HCT116 (cell line): ENCODE results near the gene HIPK2.

Experiments used
- ELF1 ChIP-seq: IDR thresholded peaks from 2 replicates; pipeline ENCODE4 v1.6.1; 2012; ENCODE audit warnings: low read depth, borderline replicate concordance
- EZH2 ChIP-seq: fragments of 200-600 bp; sonication (generic); IDR thresholded peaks from 2 replicates; pipeline ENCODE4 v1.6.1; 2017; ENCODE audit warnings: antibody characterized with exemption, mixed run types
- POLR2AphosphoS5 ChIP-seq: IDR thresholded peaks from 2 replicates; pipeline ENCODE4 v1.6.1; 2011; ENCODE audit warnings: mild to moderate bottlenecking, low read depth, low read length, moderate library complexity
- TF ChIP-seq, protein P1 (sequence below), 3 experiments: fragments of 200-600 bp in 1 of 3; sonication (generic) in 1 of 3; IDR thresholded peaks in 2 of 3; conservative IDR thresholded peaks in 1 of 3; 2 replicates each; pipeline ENCODE4 v1.5.1; 2012 to 2017; ENCODE audit warnings: low read depth in 2 of 3, low read length in 2 of 3, antibody characterized with exemption in 1 of 3, borderline replicate concordance in 1 of 3, control low read depth in 1 of 3, mild to moderate bottlenecking in 1 of 3, mixed read lengths in 1 of 3, mixed run types in 1 of 3, moderate library complexity in 1 of 3; ENCODE audit not compliant: insufficient read depth in 1 of 3
- TF ChIP-seq, protein P2 (sequence below): IDR thresholded peaks from 2 replicates; pipeline ENCODE4 v1.6.1; 2012

- TF ChIP-seq, protein P1, sequence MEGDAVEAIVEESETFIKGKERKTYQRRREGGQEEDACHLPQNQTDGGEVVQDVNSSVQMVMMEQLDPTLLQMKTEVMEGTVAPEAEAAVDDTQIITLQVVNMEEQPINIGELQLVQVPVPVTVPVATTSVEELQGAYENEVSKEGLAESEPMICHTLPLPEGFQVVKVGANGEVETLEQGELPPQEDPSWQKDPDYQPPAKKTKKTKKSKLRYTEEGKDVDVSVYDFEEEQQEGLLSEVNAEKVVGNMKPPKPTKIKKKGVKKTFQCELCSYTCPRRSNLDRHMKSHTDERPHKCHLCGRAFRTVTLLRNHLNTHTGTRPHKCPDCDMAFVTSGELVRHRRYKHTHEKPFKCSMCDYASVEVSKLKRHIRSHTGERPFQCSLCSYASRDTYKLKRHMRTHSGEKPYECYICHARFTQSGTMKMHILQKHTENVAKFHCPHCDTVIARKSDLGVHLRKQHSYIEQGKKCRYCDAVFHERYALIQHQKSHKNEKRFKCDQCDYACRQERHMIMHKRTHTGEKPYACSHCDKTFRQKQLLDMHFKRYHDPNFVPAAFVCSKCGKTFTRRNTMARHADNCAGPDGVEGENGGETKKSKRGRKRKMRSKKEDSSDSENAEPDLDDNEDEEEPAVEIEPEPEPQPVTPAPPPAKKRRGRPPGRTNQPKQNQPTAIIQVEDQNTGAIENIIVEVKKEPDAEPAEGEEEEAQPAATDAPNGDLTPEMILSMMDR (IDR thresholded peaks at IDR 0.05 in 2 of 3, conservative IDR thresholded peaks at IDR 0.05 in 1 of 3; ENCODE audit: borderline replicate concordance in 1 of 3, insufficient read depth in 1 of 3, low read depth in 2 of 3, low read length in 2 of 3): no peak
- TF ChIP-seq EZH2: no peak
- TF ChIP-seq, protein P2, sequence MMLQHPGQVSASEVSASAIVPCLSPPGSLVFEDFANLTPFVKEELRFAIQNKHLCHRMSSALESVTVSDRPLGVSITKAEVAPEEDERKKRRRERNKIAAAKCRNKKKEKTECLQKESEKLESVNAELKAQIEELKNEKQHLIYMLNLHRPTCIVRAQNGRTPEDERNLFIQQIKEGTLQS: no peak
- no peak for TF ChIP-seq POLR2AphosphoS5
- no peak for TF ChIP-seq ELF1
Observed at GRCh38 chr7:139585042-139585441, 192.8 kb downstream of the HIPK2 start.
